Muscle of leg (tissue), 11 donors: Measurements from ENCODE around the gene KLK14. TPM values are rescaled to one million over a fixed set of nuclear protein-coding genes. Genes with fewer than 3 reads are reported as not detected.

Source experiments
- DNase-seq: peaks from one replicate; pipeline ENCODE4 v3.0.0; 2013
- H3K27ac ChIP-seq: one replicate; pipeline ENCODE4 v1.5.1; 2013; ENCODE audit warnings: mild to moderate bottlenecking, low read length, control low read depth
- H3K27me3 ChIP-seq: one replicate; pipeline ENCODE4 v1.6.1; 2013; ENCODE audit warnings: low read length; ENCODE audit not compliant: control insufficient read depth, insufficient read depth
- H3K36me3 ChIP-seq: one replicate; pipeline ENCODE4 v1.6.1; 2013; ENCODE audit warnings: low read length; ENCODE audit not compliant: control insufficient read depth, insufficient read depth
- H3K4me1 ChIP-seq: one replicate; pipeline ENCODE4 v1.6.1; 2013; ENCODE audit warnings: low read length; ENCODE audit not compliant: control insufficient read depth, insufficient read depth
- H3K4me3 ChIP-seq: one replicate; pipeline ENCODE4 v1.5.1; 2013; ENCODE audit warnings: low read length, control low read depth
- H3K9me3 ChIP-seq: replicated peaks from 2 replicates; pipeline ENCODE4 v1.6.1; 2013; ENCODE audit warnings: low read depth, low read length; ENCODE audit not compliant: control insufficient read depth
- WGBS: methylation state at CpG from one replicate; pipeline ENCODE4 v1.1.5; 2013; ENCODE audit warnings: missing lambda C conversion rate; ENCODE audit not compliant: insufficient coverage; 5-methylcytosine and 5-hydroxymethylcytosine counted together
- polyA plus RNA-seq, 8 donors: library from polyadenylated mRNA; unstranded; fragments of 120-200 nt; gene quantifications; one replicate each; pipeline versions ENCODE4 v1.2.1 to v1.2.3, GENCODE V29; 2013; ENCODE audit warnings: inconsistent platforms in 1 of 8, low replicate concordance in 1 of 8; ENCODE audit not compliant: insufficient read length in 8 of 8, insufficient read depth in 1 of 8
- total RNA-seq: library from RNA; stranded (reverse); fragments of 120-200 nt; gene quantifications from one replicate; pipeline ENCODE4 v1.2.4, GENCODE V29; 2013

KLK14 gene
- total and polyA plus RNA-seq, 9 donors = 0.28 to 0.52 (median 0.34) TPM; not detected in 4

DNA sequence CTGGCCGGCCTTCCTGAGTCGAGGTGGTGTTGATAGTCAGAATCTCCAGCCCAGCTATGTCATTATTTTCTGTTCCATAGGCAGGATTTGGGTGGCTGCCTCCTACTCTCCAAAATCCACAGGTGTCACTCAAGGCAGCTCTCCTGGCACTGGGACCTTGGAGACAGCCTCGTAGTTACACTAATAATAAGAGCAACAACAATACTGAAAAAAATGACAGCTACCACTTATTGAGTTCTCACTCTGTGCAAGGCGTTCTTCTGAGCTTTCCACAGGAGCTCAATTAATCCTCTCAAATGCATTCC lies 35.7 kb downstream of the KLK14 start:
- no peaks in the 10 kb centered on the region for H3K27me3 ChIP-seq
- DNase-seq = no peak
- no peak overlapping the region for H3K4me3 ChIP-seq
- H3K27ac ChIP-seq = no peak overlapping the region
- H3K9me3 ChIP-seq = no peaks in the 10 kb centered on the region
- no peaks in the 10 kb centered on the region for H3K4me1 ChIP-seq
- no peaks in the 10 kb centered on the region for H3K36me3 ChIP-seq
- WGBS = 10% methylated on average over 2 of the region's 4 CpGs

DNA sequence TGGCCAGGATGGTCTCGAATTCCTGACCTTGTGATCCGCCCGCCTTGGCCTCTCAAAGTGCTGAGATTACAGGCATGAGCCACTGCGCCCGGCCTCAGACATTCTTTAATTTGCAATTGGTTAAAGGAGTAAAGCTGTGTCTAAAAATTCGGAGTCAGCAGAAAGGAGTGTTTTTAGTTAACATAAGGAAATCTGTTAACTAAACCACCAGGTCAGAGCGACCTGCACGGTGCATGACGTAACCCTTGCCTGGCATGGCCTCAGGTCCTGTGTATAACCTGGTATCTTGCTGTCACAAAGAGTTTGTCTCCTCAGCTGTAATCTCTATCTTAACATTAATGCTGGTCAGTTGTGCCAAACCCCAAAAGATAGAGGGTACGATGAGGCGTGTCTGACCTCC lies 38.4 kb downstream of the KLK14 start:
- Histone ChIP-seq H3K36me3 (no peaks in the 10 kb centered on the region), H3K4me1 (no peaks in the 10 kb centered on the region), H3K27me3 (no peaks in the 10 kb centered on the region), H3K9me3 (no peaks in the 10 kb centered on the region), H3K4me3 (no peak overlapping the region), H3K27ac (no peak overlapping the region)
- DNase-seq = no peak
- WGBS = 69% methylated on average over 8 of the region's 11 CpGs

GRCh38 chr19:51043497-51043896 lies 39.2 kb downstream of the KLK14 start:
- Histone ChIP-seq H3K36me3 (no peaks in the 10 kb centered on the region), H3K27ac (no peak overlapping the region), H3K27me3 (no peaks in the 10 kb centered on the region), H3K9me3 (no peaks in the 10 kb centered on the region), H3K4me3 (no peak overlapping the region), H3K4me1 (no peaks in the 10 kb centered on the region)
- 93% methylated on average over 7 of the region's 9 CpGs for WGBS
- no peak for DNase-seq

- no peak for DNase-seq
- H3K4me1 ChIP-seq = no peaks in the 10 kb centered on the region
- H3K27me3 ChIP-seq = no peaks in the 10 kb centered on the region
- WGBS = no CpG with 5 or more reads among the region's 6 CpGs
- no peaks in the 10 kb centered on the region for H3K36me3 ChIP-seq
- no peak overlapping the region for H3K4me3 ChIP-seq
- H3K9me3 ChIP-seq = no peaks in the 10 kb centered on the region
- no peak overlapping the region for H3K27ac ChIP-seq
Observed at GRCh38 chr19:51040151-51040550, 42.5 kb downstream of the KLK14 start.

DNA sequence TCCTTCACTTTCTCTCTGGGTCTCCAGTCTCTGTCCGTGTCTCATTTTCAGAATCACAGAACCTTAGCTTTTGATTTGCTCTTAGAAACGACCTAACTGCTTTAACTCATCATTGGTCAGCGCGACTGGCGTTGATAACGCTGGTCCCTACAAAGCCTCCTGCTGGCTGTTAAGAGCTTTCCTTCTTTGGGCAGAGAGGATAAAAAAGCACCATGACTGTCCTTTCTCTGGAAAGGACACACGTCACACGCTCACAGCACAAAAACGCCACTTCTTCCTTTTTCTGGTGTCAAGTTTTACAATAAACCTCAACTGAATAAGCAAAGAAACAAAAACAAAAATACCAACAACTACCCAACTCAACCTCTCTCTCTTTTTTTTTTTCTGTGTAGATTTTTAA lies 46.2 kb downstream of the KLK14 start:
- no peak overlapping the region for H3K4me3 ChIP-seq
- H3K27me3 ChIP-seq = peaks cover 2% of the 10 kb centered on the region
- no peaks in the 10 kb centered on the region for H3K9me3 ChIP-seq
- H3K27ac ChIP-seq = no peak overlapping the region
- WGBS = 54% methylated on average over 6 of the region's 9 CpGs
- DNase-seq = no peak
- H3K4me1 ChIP-seq = no peaks in the 10 kb centered on the region
- H3K36me3 ChIP-seq = no peaks in the 10 kb centered on the region

DNA sequence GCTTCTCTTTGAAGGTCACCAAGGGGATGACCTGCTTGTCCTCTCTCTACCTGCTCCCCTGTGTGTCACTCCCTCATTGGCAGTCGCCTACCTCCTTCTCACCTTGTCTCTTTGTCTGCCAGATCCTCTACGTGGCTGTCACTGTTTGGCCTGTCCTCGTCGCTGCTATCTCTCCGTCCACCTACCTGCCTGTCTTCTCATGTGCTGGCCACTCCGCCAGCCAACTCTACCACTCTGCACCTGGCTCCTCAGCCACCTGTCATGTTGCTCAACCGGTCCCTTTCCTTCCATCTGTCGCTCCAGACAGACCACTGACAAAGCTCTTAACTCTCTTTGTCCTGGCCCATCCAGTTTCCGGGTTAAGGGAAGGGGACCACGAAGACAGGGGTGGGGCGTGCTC lies 48.0 kb downstream of the KLK14 start, which contains the start of gene KLK12:
TSS of gene KLK12 (minus strand) at position 299 of the 400 bp plus-strand sequence. CDS start 381 bp downstream, outside the sequence.
- peaks cover 2% of the 10 kb centered on the region for H3K27me3 ChIP-seq
- no peak within 1 kb of the TSS for H3K27ac ChIP-seq
- no peaks in the 10 kb centered on the region for H3K36me3 ChIP-seq
- no peaks in the 10 kb centered on the region for H3K4me1 ChIP-seq
- H3K9me3 ChIP-seq = no peaks in the 10 kb centered on the region
- 53% methylated on average over 7 of the region's 11 CpGs for WGBS
- H3K4me3 ChIP-seq = no peak within 1 kb of the TSS
- no peak for DNase-seq

- no peaks in the 10 kb centered on the region for H3K36me3 ChIP-seq
- H3K4me1 ChIP-seq = no peaks in the 10 kb centered on the region
- no peak for DNase-seq
- H3K4me3 ChIP-seq = no peak overlapping the region
- peaks cover 6% of the 10 kb centered on the region for H3K27me3 ChIP-seq
- no peak overlapping the region for H3K27ac ChIP-seq
- 90% methylated on average over 28 of the region's 28 CpGs for WGBS
- H3K9me3 ChIP-seq = no peaks in the 10 kb centered on the region
Observed at GRCh38 chr19:51031880-51032225, 50.8 kb downstream of the KLK14 start.

GRCh38 chr19:51031220-51031879 lies 51.3 kb downstream of the KLK14 start:
- Histone ChIP-seq H3K36me3 (no peaks in the 10 kb centered on the region), H3K9me3 (no peaks in the 10 kb centered on the region), H3K4me3 (no peak overlapping the region), H3K27ac (no peak overlapping the region), H3K27me3 (peaks cover 6% of the 10 kb centered on the region), H3K4me1 (no peaks in the 10 kb centered on the region)
- 89% methylated on average over 4 of the region's 7 CpGs for WGBS
- no peak for DNase-seq

GRCh38 chr19:51030631-51031030 lies 52.1 kb downstream of the KLK14 start:
- 81% methylated on average over 13 of the region's 13 CpGs for WGBS
- Histone ChIP-seq H3K9me3 (no peaks in the 10 kb centered on the region), H3K4me1 (no peaks in the 10 kb centered on the region), H3K27ac (no peak overlapping the region), H3K4me3 (no peak overlapping the region), H3K27me3 (peaks cover 9% of the 10 kb centered on the region), H3K36me3 (no peaks in the 10 kb centered on the region)
- DNase-seq = no peak

DNA sequence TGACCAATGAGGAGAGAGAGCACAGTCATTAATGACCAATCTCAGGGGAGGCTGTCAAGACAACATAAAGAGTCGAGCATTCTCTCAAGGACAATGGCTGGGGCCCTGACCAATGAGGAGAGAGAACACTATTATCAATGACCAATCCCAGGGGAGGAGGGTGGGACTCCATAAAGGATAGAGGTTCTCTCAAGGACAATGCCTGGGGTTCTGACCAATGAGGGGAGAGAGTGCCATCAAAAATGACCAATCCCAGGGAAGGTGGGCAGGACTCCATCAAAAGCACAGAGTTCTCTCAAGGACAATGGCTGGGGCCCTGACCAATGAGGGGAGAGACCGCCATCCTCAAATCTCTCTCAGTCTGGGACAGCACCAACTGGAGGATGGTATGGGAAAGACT lies 53.0 kb downstream of the KLK14 start:
- H3K9me3 ChIP-seq = no peaks in the 10 kb centered on the region
- no peak overlapping the region for H3K4me3 ChIP-seq
- H3K27me3 ChIP-seq = peaks cover 14% of the 10 kb centered on the region
- 40% methylated on average over 1 of the region's 2 CpGs for WGBS
- DNase-seq = no peak
- H3K36me3 ChIP-seq = no peaks in the 10 kb centered on the region
- no peak overlapping the region for H3K27ac ChIP-seq
- no peaks in the 10 kb centered on the region for H3K4me1 ChIP-seq
